HL-60 (cell line): ENCODE results near the gene MOCS1.

Experiments
- DNase-seq, 2 experiments: peaks; one replicate each; pipeline ENCODE4 v3.0.0-alpha.2; 2010 to 2020; ENCODE audit warnings: low read depth in 1 of 2, low spot score in 1 of 2
- H3K27ac ChIP-seq: fragments of 250-450 bp; sonication (Bioruptor Pico); replicated peaks from 2 replicates; pipeline ENCODE4 v1.5.1; 2020; ENCODE audit warnings: mild to moderate bottlenecking, moderate library complexity
- H3K27me3 ChIP-seq: fragments of 250-450 bp; sonication (Bioruptor Pico); 2 replicates; pipeline ENCODE4 v1.5.1; 2021; ENCODE audit warnings: mild to moderate bottlenecking, moderate library complexity; ENCODE audit not compliant: insufficient read depth, poor library complexity, severe bottlenecking
- H3K4me3 ChIP-seq: replicated peaks from 2 replicates; pipeline ENCODE4 v1.5.1; 2011; ENCODE audit warnings: mild to moderate bottlenecking, control low read depth, low read length; ENCODE audit not compliant: insufficient read depth
- CTCF ChIP-seq: IDR thresholded peaks from one replicate; pipeline ENCODE4 v1.5.1; 2011; ENCODE audit warnings: low read length, control low read depth, inconsistent platforms; ENCODE audit not compliant: insufficient read depth
- GABPA ChIP-seq: IDR thresholded peaks from 2 replicates; pipeline ENCODE4 v1.6.1; 2012; ENCODE audit warnings: low read depth
- POLR2AphosphoS5 ChIP-seq: IDR thresholded peaks from 2 replicates; pipeline ENCODE4 v1.6.1; 2012; ENCODE audit warnings: low read depth
- REST ChIP-seq: IDR thresholded peaks from 2 replicates; pipeline ENCODE4 v1.6.1; 2012; ENCODE audit warnings: low read depth; ENCODE audit not compliant: insufficient replicate concordance
- SPI1 ChIP-seq: IDR thresholded peaks from 2 replicates; pipeline ENCODE4 v1.6.1; 2012; ENCODE audit warnings: low read depth, mild to moderate bottlenecking, borderline replicate concordance

MOCS1 gene

DNA sequence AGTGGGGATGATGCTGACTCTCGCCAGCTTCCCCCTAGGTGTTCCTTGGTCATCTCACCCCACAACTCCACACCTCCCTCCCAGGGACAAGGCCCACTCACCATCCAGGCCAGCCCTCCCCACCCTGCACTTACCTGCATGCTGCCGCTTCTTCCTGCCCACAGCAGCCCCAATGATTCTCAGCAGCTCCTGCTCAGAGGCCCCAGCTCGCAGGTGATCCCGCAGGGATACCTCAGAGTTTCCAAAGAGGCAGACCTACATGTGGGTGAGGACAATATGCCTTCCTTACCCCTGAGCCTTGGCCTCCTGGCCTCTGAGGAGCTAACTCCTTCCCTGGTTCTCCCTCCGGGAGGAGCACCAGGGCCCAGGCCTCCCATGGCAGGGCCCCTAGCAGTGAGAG, 24.6 kb downstream of the MOCS1 start:
- no peak overlapping the region for H3K4me3 ChIP-seq
- no peak overlapping the region for H3K27ac ChIP-seq
- no peaks in the 10 kb centered on the region for H3K27me3 ChIP-seq
- no peak for TF ChIP-seq GABPA
- no peak for TF ChIP-seq SPI1
- TF ChIP-seq CTCF = no peak
- no peak for TF ChIP-seq POLR2AphosphoS5
- TF ChIP-seq REST = no peak
- no peak for DNase-seq

DNA sequence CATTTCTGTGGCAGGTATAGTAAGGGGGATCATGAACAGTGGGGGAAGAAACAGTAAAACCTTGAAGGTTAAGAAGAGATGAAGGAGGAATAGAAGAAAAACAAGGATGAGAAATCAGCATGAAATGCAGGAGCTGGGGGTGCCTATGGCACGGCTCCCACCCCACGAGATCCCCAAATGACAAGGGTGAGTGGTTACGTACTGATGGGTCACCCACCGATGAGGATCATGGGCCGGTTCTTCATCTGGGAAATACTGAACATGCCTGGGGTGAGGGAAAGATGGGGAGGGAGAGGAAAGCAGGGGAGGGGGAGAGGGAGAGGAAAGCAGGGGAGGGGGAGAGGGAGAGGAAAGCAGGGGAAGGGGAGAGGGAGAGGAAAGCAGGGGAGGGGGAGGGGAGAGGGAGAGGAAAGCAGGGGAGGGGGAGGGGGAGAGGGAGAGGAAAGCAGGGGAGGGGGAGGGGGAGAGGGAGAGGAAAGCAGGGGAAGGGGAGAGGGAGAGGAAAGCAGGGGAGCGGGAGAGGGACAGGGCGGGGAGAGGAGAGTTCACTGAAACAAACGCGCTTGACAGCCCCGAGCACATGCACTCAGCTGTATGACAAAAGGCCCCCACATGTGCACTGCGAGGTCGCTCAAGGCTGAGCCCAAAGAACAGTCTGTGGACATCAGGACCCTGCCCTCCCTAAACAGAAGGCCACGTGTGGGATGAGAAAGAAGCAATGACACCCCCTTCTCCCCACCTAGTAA, 25.3 kb downstream of the MOCS1 start:
- Histone ChIP-seq H3K4me3 (no peak overlapping the region), H3K27ac (no peak overlapping the region), H3K27me3 (no peaks in the 10 kb centered on the region)
- DNase-seq = no peak
- no peak for TF ChIP-seq CTCF
- no peak for TF ChIP-seq GABPA
- TF ChIP-seq REST = no peak
- TF ChIP-seq POLR2AphosphoS5 = no peak
- no peak for TF ChIP-seq SPI1

- no peak overlapping the region for H3K27ac ChIP-seq
- H3K4me3 ChIP-seq = no peak overlapping the region
- TF ChIP-seq GABPA (no peak), REST (no peak), CTCF (no peak), POLR2AphosphoS5 (no peak), SPI1 (no peak)
- no peaks in the 10 kb centered on the region for H3K27me3 ChIP-seq
- no peak for DNase-seq
Measured at GRCh38 chr6:39907871-39908575, 26.2 kb downstream of the MOCS1 start.
